ENCODE measurements around the gene SLC2A13. TPM values are rescaled to one million over a fixed set of nuclear protein-coding genes. Genes with fewer than 3 reads are reported as not detected.

The SLC2A13 gene
- total and polyA plus RNA-seq, 10 of the 15 experiments (the other 5 are each of a cell fraction or from before 2014, with no cell fraction given): 0.05 to 3.7 (median 0.25) TPM

- no peak for TF ChIP-seq CTCF (IDR thresholded peaks at IDR 0.05 in 2 of 3, conservative IDR thresholded peaks at IDR 0.05 in 1 of 3; ENCODE audit: control insufficient read depth in 2 of 3, extremely low read depth in 1 of 3, insufficient read depth in 1 of 3, low read depth in 3 of 3, low read length in 3 of 3)
- TF ChIP-seq SMAD5 (IDR thresholded peaks at IDR 0.05; ENCODE audit: low read depth): no peak
Measured at GRCh38 chr12:40038619-40039018, 67.3 kb downstream of the SLC2A13 start (continued).

- H3K4me2 ChIP-seq (ENCODE audit: control insufficient read depth, insufficient read depth): no peak overlapping the region
- ChIA-PET RAD21 (ENCODE audit: unreplicated experiment) (interaction anchor here (0.9 to 3.3 kb wide), 2 partner anchors 72 to 83 kb away, joined by 3 to 18 read pairs; partner anchors contain the start of gene SLC2A13), SMC1A (ENCODE audit: uncharacterized antibody, unreplicated experiment) (interaction anchor here (0.7 to 3.6 kb wide), 10 partner anchors 10 to 253 kb away, joined by 3 to 19 read pairs (median 4); no protein-coding TSS in a partner anchor), POLR2A (interaction anchor here (1.4 kb wide), 1 partner anchor 16 kb away, joined by 3 read pairs; no protein-coding TSS in a partner anchor), CTCF (interaction anchor here (1.0 to 3.9 kb wide), 6 partner anchors 20 to 130 kb away, joined by 3 to 36 read pairs (median 5); partner anchors contain the start of gene SLC2A13)
- ATAC-seq (no peak), DNase-seq (ENCODE audit: low read depth, low spot score) (no peak), FAIRE-seq (no peak)
- H3K27me3 ChIP-seq (replicated peaks in 1 of 2; ENCODE audit: control insufficient read depth in 2 of 2, insufficient read depth in 2 of 2, low read length in 1 of 2): no peaks in the 10 kb centered on the region
- TF ChIP-seq MEF2B (IDR thresholded peaks at IDR 0.05; ENCODE audit: partially characterized antibody, poor library complexity, severe bottlenecking) (no peak), BCL3 (IDR thresholded peaks at IDR 0.05; ENCODE audit: borderline replicate concordance, insufficient read depth, low read depth, low read length, poor library complexity, severe bottlenecking) (no peak), TCF12 (IDR thresholded peaks at IDR 0.05; ENCODE audit: low read depth, low read length) (no peak), ZSCAN29 (IDR thresholded peaks at IDR 0.05) (no peak), ZZZ3 (IDR thresholded peaks at IDR 0.05; ENCODE audit: control insufficient read depth, insufficient read length, low read depth) (no peak), NFYA (IDR thresholded peaks at IDR 0.05; ENCODE audit: borderline replicate concordance, low read depth, low read length) (no peak), NFIC (IDR thresholded peaks at IDR 0.05; ENCODE audit: low read depth, low read length) (no peak), EZH2 (IDR thresholded peaks at IDR 0.05; ENCODE audit: borderline replicate concordance, control insufficient read depth, low read depth, low read length) (no peak), NRF1 (conservative IDR thresholded peaks at IDR 0.05; ENCODE audit: low read depth, low read length) (no peak)
- no peak overlapping the region for H2AFZ ChIP-seq (ENCODE audit: control insufficient read depth, low read depth, low read length)
- intact Hi-C loops (cut with micrococcal nuclease; ENCODE audit: unreplicated experiment): no loop called here
- no peaks in the 10 kb centered on the region for H3K79me2 ChIP-seq (ENCODE audit: control insufficient read depth, insufficient read depth, low read length)
- BruUV-seq (replicated peaks): no TSS peak
- H3K9me3 ChIP-seq (replicated peaks; ENCODE audit: control insufficient read depth, insufficient read depth, low read length): no peaks in the 10 kb centered on the region
- H3K27ac ChIP-seq (ENCODE audit: control insufficient read depth, insufficient read depth): no peak overlapping the region
- H3K4me1 ChIP-seq (ENCODE audit: control insufficient read depth, insufficient read depth, low read length): no peaks in the 10 kb centered on the region
- in situ Hi-C loops (cut with MboI): no loop called here
- H4K20me1 ChIP-seq (ENCODE audit: control insufficient read depth, insufficient read depth): no peaks in the 10 kb centered on the region
- H3K4me3 ChIP-seq: no peak overlapping the region
- WGBS (ENCODE audit: insufficient coverage, insufficient replicate concordance, low lambda C conversion rate, missing lambda C conversion rate): 12% methylated on average over 2 of the region's 2 CpGs
- H3K36me3 ChIP-seq (ENCODE audit: control insufficient read depth in 2 of 2, insufficient read depth in 2 of 2, low read length in 1 of 2): no peaks in the 10 kb centered on the region
- no peak overlapping the region for H3K9ac ChIP-seq (ENCODE audit: control insufficient read depth, insufficient read depth, low read length)
Measured at GRCh38 chr12:40034712-40035111, 71.2 kb downstream of the SLC2A13 start.

Data from GM12878 (cell line).